Amniotic epithelial cell (primary cell): ENCODE results near the gene B3GALT6.
A peak's percentile ranks its signal among the peaks of the same experiment; 100 is the strongest.
"Not testable (repeated sequence)": the region's sequence is repeated elsewhere in the genome, so short reads cannot be mapped to it uniquely, and the experiment has no call there.

Source experiments
- DNase-seq: peaks from one replicate; pipeline ENCODE4 v3.0.0-alpha.2; 2010; ENCODE audit warnings: low read depth

The B3GALT6 gene

GRCh38 chr1:1244192-1244811, 12.3 kb downstream of the B3GALT6 start:
- DNase-seq, result no peak

- DNase-seq, result no peak
Measured at GRCh38 chr1:1245178-1245816, 13.3 kb downstream of the B3GALT6 start.

- no peak for DNase-seq
Measured at GRCh38 chr1:1245817-1246576, 14.0 kb downstream of the B3GALT6 start.

- no peak for DNase-seq
Measured at GRCh38 chr1:1246577-1247340, 14.7 kb downstream of the B3GALT6 start, which contains the start of gene C1QTNF12. Gene C1QTNF12, minus strand, starts transcription at chr1:1246722. Its CDS starts 32 bp downstream, at chr1:1246690.

GRCh38 chr1:1247341-1247913, 15.4 kb downstream of the B3GALT6 start:
- no peak for DNase-seq

GRCh38 chr1:1248009-1248913, 16.2 kb downstream of the B3GALT6 start:
- not testable (repeated sequence) for DNase-seq

GRCh38 chr1:1250786-1251284, 18.8 kb downstream of the B3GALT6 start:
- DNase-seq, result no peak

- DNase-seq, result no peak
Measured at GRCh38 chr1:1253314-1253713, 21.3 kb downstream of the B3GALT6 start.

- no peak for DNase-seq
Measured at GRCh38 chr1:1253972-1254666, 22.1 kb downstream of the B3GALT6 start.

GRCh38 chr1:1254667-1254998, 22.6 kb downstream of the B3GALT6 start:
- DNase-seq, result peak; percentile 86

- peak; percentile 12 for DNase-seq
Measured at GRCh38 chr1:1255078-1255477, 23.0 kb downstream of the B3GALT6 start.

GRCh38 chr1:1255611-1256010, 23.6 kb downstream of the B3GALT6 start:
- DNase-seq, result no peak

GRCh38 chr1:1256956-1257871, 25.2 kb downstream of the B3GALT6 start:
- no peak for DNase-seq

- DNase-seq, result no peak
Measured at GRCh38 chr1:1259119-1259488, 27.1 kb downstream of the B3GALT6 start.

- DNase-seq, result no peak
Measured at GRCh38 chr1:1259540-1259939, 27.5 kb downstream of the B3GALT6 start.

GRCh38 chr1:1259951-1260600, 28.0 kb downstream of the B3GALT6 start:
- no peak for DNase-seq

- DNase-seq, result no peak
Measured at GRCh38 chr1:1260843-1261560, 29.0 kb downstream of the B3GALT6 start.

- DNase-seq, result no peak
Measured at GRCh38 chr1:1262071-1262470, 30.0 kb downstream of the B3GALT6 start.
